Measurements from ENCODE around the gene EYA2. TPM values are rescaled to one million over a fixed set of nuclear protein-coding genes. Genes with fewer than 3 reads are reported as not detected.

Gene EYA2
- total and polyA plus RNA-seq, 2 of the 4 experiments (the other 2 are of a cell fraction), result 2.3 to 5.4 TPM

DNA sequence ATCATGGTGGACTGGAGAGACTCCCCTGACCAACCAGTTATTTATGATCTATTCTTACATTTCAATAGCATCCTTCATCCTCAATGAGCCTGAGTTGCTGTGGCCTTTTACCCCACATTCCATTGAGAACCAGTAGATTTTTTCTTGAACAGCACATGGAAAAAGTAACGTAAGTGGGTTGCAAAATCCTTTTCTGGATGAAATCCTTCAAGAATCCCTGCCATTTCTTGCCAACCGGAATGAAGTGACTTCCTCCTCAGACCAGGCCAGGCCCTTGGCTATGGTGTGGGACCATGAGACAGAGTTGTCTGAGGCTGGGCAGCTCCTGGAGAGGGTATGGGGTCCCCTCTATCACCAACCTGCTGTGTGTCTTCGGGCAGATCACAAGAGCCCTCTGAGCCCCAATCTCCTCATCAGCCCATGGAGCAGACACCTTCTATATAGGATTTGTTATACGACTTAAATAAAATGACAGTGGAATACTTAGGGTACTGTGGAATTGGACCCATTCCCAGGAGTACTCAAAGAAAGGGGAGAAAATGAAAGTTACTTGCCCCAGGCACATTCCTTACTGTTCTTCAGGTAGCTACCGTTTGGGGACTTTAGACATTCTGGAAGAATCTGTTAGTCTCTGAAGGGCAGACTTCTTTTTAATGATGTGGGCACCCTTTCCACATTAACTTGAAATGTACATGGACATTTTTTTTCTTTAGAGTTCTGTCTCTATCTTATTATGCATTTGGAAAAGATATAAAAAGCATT, 10.9 kb downstream of the EYA2 start:
- Histone ChIP-seq H3K79me1 (ENCODE audit: low read depth in 1 of 2, low read length in 2 of 2) (peaks cover 0 to 3% of the 10 kb centered on the region in 2 experiments; a peak in 1 of 4 replicates), H4K8ac (ENCODE audit: low read depth in 2 of 2, low read length in 2 of 2) (no peak overlapping the region), H4K91ac (ENCODE audit: insufficient read depth, low read depth, low read length) (no peak overlapping the region), H3K9ac (ENCODE audit: low read depth, low read length) (no peak overlapping the region), H3K36me3 (ENCODE audit: control insufficient read depth, insufficient read depth, low read length) (no peaks in the 10 kb centered on the region), H4K20me1 (ENCODE audit: insufficient read depth, low read length) (no peaks in the 10 kb centered on the region), H3K4me1 (ENCODE audit: control insufficient read depth, insufficient read depth, low read length) (no peaks in the 10 kb centered on the region), H3K23ac (ENCODE audit: low read depth, low read length) (no peak overlapping the region), H3K4ac (ENCODE audit: low read depth, low read length) (no peak overlapping the region), H3K27me3 (ENCODE audit: control insufficient read depth, insufficient read depth, low read length) (no peaks in the 10 kb centered on the region), H3K4me2 (ENCODE audit: low read depth, low read length) (no peak overlapping the region), H2AK5ac (ENCODE audit: low read depth, low read length) (no peak overlapping the region), H3K9me1 (ENCODE audit: insufficient read depth, low read length) (no peaks in the 10 kb centered on the region; the same call in 1 of the 2 replicates), H3K18ac (ENCODE audit: low read depth, low read length) (no peak overlapping the region), H2BK5ac (ENCODE audit: low read depth, low read length, poor library complexity, severe bottlenecking) (no peak overlapping the region), H3K4me3 (ENCODE audit: insufficient read depth, low read depth, low read length) (no peak overlapping the region), H2BK120ac (ENCODE audit: low read depth, low read length) (no peak overlapping the region), H2BK15ac (ENCODE audit: low read depth, low read length) (no peak overlapping the region), H3K27ac (ENCODE audit: insufficient read depth, low read length) (no peak overlapping the region), H2AK9ac (replicated peaks; ENCODE audit: low read depth, low read length, poor library complexity) (no peak overlapping the region), H3K56ac (ENCODE audit: extremely low read depth, insufficient read depth, low read length) (no peak overlapping the region), H2AFZ (replicated peaks; ENCODE audit: low read length, poor library complexity) (peak overlapping the region; percentile 37), H2BK20ac (ENCODE audit: low read depth, low read length) (no peak overlapping the region), H4K5ac (ENCODE audit: low read depth, low read length) (no peak overlapping the region), H3K9me3 (ENCODE audit: control insufficient read depth, insufficient read depth, low read length) (no peaks in the 10 kb centered on the region), H3K14ac (replicated peaks; ENCODE audit: low read depth, low read length) (no peak overlapping the region)
- ChIA-PET POLR2A (ENCODE audit: unreplicated experiment) (no interaction called here), CTCF (no interaction called here)
- in situ Hi-C loops (cut with MboI; ENCODE audit: low sequenced_read_pairs), result no loop called here
- intact Hi-C loops (cut with micrococcal nuclease), result no loop called here
- DNase-seq (no peak), ATAC-seq (ENCODE audit: low read depth) (no peak)
- no TSS peak for BruUV-seq (replicated peaks)
- WGBS, 2 experiments (ENCODE audit: extremely low coverage in 2 of 2, insufficient read length in 1 of 2), result no CpG with 5 or more reads among the region's 5 CpGs
- TF ChIP-seq, protein P1, sequence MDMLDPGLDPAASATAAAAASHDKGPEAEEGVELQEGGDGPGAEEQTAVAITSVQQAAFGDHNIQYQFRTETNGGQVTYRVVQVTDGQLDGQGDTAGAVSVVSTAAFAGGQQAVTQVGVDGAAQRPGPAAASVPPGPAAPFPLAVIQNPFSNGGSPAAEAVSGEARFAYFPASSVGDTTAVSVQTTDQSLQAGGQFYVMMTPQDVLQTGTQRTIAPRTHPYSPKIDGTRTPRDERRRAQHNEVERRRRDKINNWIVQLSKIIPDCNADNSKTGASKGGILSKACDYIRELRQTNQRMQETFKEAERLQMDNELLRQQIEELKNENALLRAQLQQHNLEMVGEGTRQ (IDR thresholded peaks at IDR 0.05; ENCODE audit: low read depth, low read length), result no peak
- TF ChIP-seq RAD21 (IDR thresholded peaks at IDR 0.05; ENCODE audit: low read length) (no peak), FOS (IDR thresholded peaks at IDR 0.05; ENCODE audit: low read depth, low read length) (no peak)
- TF ChIP-seq, protein P2, sequence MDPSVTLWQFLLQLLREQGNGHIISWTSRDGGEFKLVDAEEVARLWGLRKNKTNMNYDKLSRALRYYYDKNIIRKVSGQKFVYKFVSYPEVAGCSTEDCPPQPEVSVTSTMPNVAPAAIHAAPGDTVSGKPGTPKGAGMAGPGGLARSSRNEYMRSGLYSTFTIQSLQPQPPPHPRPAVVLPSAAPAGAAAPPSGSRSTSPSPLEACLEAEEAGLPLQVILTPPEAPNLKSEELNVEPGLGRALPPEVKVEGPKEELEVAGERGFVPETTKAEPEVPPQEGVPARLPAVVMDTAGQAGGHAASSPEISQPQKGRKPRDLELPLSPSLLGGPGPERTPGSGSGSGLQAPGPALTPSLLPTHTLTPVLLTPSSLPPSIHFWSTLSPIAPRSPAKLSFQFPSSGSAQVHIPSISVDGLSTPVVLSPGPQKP (IDR thresholded peaks at IDR 0.05; ENCODE audit: borderline replicate concordance, low read depth, low read length), result no peak
- dilution Hi-C loops (cut with HindIII; ENCODE audit: low sequenced_read_pairs, unreplicated experiment), result no loop called here

All from IMR-90 (cell line).